Calu3 (cell line): ENCODE measurements around the gene SLC46A3. TPM values are rescaled to one million over a fixed set of nuclear protein-coding genes. Genes with fewer than 3 reads are reported as not detected.

Experiments
- BruUV-seq: library from RNA; stranded (reverse); fragments of 400-500 nt; replicated peaks from 2 replicates; lab custom pipeline; 2021; lab: Mats Ljungman, UMichigan
- CTCF ChIA-PET: fragments of 300-600 bp; sonication (Branson Sonifier 250); formaldehyde crosslinking; loops from one replicate; lab custom pipeline; 2022; ENCODE audit warnings: antibody characterized with exemption; lab: Charles Lee
- DNase-seq: peaks from one replicate; pipeline ENCODE4 v3.0.0; 2022
- H3K27ac Mint-ChIP-seq: one replicate; pipeline ENCODE4 v1.8.0; 2022; ENCODE audit warnings: mixed read lengths; ENCODE audit not compliant: unreplicated experiment
- H3K27me3 Mint-ChIP-seq: one replicate; pipeline ENCODE4 v1.8.0; 2022; ENCODE audit warnings: mixed read lengths; ENCODE audit not compliant: unreplicated experiment
- H3K36me3 Mint-ChIP-seq: one replicate; pipeline ENCODE4 v1.8.0; 2022; ENCODE audit warnings: mild to moderate bottlenecking, moderate library complexity, mixed read lengths; ENCODE audit not compliant: insufficient read depth, unreplicated experiment
- H3K4me1 Mint-ChIP-seq: one replicate; pipeline ENCODE4 v1.8.0; 2022; ENCODE audit warnings: mild to moderate bottlenecking, low read depth, mixed read lengths; ENCODE audit not compliant: unreplicated experiment
- H3K4me3 Mint-ChIP-seq: one replicate; pipeline ENCODE4 v1.8.0; 2022; ENCODE audit warnings: mild to moderate bottlenecking, low read depth, moderate library complexity, mixed read lengths; ENCODE audit not compliant: unreplicated experiment
- H3K9me3 Mint-ChIP-seq: one replicate; pipeline ENCODE4 v1.8.0; 2022; ENCODE audit warnings: low read depth, mixed read lengths; ENCODE audit not compliant: unreplicated experiment
- intact Hi-C: fragments of 100-400 bp; cut with micrococcal nuclease; formaldehyde crosslinking; loops from one replicate; pipeline ENCODE4 v1.10.0; 2022; ENCODE audit not compliant: unreplicated experiment
- total RNA-seq: library from RNA; stranded (reverse); gene quantifications from 2 replicates; pipeline ENCODE4 v1.2.3, GENCODE V29; 2022
- TF ChIP-seq, protein P1 (sequence below): fragments of 200-600 bp; IDR thresholded peaks from one replicate; pipeline ENCODE4 v1.8.0; 2022; ENCODE audit warnings: antibody characterized with exemption; ENCODE audit not compliant: unreplicated experiment

The SLC46A3 gene
- total RNA-seq, 1 experiment from 2014 or later: 1.3 TPM

GRCh38 chr13:28650284-28650683 is 68.5 kb downstream of the SLC46A3 start:
- Mint-ChIP-seq H3K27me3 (no peaks in the 10 kb centered on the region), H3K4me3 (no peak overlapping the region), H3K9me3 (no peaks in the 10 kb centered on the region), H3K27ac (no peak overlapping the region), H3K4me1 (no peaks in the 10 kb centered on the region), H3K36me3 (no peaks in the 10 kb centered on the region)
- intact Hi-C loops: no loop called here
- DNase-seq: no peak
- TF ChIP-seq, protein P1, sequence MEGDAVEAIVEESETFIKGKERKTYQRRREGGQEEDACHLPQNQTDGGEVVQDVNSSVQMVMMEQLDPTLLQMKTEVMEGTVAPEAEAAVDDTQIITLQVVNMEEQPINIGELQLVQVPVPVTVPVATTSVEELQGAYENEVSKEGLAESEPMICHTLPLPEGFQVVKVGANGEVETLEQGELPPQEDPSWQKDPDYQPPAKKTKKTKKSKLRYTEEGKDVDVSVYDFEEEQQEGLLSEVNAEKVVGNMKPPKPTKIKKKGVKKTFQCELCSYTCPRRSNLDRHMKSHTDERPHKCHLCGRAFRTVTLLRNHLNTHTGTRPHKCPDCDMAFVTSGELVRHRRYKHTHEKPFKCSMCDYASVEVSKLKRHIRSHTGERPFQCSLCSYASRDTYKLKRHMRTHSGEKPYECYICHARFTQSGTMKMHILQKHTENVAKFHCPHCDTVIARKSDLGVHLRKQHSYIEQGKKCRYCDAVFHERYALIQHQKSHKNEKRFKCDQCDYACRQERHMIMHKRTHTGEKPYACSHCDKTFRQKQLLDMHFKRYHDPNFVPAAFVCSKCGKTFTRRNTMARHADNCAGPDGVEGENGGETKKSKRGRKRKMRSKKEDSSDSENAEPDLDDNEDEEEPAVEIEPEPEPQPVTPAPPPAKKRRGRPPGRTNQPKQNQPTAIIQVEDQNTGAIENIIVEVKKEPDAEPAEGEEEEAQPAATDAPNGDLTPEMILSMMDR: no peak
- no TSS peak for BruUV-seq
- CTCF ChIA-PET: no interaction called here

Other genes with a start within 250 kb of the SLC46A3 start
- not detected in 2 replicates for gene FLT1, start 223.8 kb downstream of the SLC46A3 start, total RNA-seq
- 69.4 and 71.4 TPM in 2 replicates for gene POMP, start 59.8 kb downstream of the SLC46A3 start, total RNA-seq
- not detected in 2 replicates for gene MTUS2, start 101.4 kb upstream of the SLC46A3 start, total RNA-seq